ACHN (cell line): ENCODE measurements around the gene CALML3.

Source experiments
- DNase-seq: peaks from one replicate; pipeline ENCODE4 v3.0.0-alpha.2; 2015
- in situ Hi-C: cut with HindIII; loops from 2 replicates; pipeline ENCODE4 v1.10.0; 2017; ENCODE audit warnings: low sequenced_read_pairs, low pct_ligation_motif_present, low pct_unique_long_range_greater_than_20kb

The CALML3 gene

DNA sequence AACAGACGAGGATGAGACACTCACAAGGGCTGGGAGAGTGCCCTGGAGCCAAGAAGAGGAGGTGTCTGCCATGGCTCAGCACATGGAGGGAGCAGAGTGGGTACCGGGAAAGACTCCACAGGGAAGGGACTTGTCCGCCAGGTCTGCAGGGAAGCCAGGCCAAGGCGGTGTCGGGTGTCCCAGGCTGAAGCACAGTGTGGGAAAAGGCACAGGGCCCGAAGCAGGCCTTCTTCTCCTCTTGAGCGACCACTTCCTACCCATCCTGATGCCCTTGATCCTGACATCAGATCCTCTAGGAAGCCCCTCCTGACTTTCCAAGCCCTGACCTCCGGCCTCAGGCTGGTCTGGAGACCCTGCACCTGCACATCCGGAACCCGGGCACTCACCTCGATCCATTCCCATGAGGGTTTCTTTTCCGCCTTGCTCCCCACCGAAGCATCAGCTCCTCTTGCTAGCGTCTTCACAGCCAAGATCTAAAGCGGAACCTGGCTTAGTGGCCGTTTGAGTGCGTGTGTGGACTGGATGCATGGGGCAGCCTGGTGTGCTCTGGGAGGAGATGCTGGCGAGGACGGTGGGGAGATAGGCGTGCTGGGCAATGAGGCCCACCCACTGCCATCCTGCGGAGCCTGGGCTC lies 8.5 kb downstream of the CALML3 start:
- no peak for DNase-seq
- in situ Hi-C loops = no loop called here

DNA sequence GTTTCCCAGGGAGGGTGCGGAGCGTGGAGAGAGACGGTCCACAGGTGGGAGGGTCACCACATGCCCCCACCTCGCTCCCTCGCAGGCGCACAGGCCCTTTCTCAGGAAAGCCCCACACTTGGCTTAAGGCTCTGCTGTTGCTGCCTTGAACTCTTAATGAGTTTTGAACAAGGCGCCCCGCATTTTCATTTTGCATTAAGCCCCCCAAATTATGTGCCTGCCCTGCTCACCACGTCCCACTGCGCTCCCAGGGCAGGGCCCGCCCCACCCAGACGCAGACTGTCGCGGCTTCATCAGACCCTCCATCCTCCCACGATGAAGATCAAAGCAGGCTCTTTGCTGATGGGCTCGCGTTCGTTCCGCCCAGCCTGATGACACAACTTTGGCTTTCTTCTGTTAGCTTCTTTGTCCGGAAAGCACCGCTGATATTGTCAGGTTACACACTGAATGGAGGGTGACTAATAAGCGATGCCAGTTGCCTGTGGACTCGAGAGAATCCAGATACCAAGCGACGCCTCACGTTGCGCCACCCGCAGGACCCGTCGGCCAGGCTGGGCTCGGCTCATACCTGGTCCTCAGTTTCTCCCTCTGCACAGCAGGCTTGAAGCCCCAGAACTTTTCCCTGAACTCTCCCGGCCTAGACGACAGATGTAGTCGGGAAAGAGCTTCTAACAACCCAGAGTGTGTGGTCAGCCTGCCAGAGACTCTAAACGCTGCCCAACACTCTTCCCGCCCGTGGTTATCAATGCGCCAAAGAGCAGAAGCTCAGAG lies 9.5 kb downstream of the CALML3 start:
- in situ Hi-C loops = no loop called here
- DNase-seq = no peak

DNA sequence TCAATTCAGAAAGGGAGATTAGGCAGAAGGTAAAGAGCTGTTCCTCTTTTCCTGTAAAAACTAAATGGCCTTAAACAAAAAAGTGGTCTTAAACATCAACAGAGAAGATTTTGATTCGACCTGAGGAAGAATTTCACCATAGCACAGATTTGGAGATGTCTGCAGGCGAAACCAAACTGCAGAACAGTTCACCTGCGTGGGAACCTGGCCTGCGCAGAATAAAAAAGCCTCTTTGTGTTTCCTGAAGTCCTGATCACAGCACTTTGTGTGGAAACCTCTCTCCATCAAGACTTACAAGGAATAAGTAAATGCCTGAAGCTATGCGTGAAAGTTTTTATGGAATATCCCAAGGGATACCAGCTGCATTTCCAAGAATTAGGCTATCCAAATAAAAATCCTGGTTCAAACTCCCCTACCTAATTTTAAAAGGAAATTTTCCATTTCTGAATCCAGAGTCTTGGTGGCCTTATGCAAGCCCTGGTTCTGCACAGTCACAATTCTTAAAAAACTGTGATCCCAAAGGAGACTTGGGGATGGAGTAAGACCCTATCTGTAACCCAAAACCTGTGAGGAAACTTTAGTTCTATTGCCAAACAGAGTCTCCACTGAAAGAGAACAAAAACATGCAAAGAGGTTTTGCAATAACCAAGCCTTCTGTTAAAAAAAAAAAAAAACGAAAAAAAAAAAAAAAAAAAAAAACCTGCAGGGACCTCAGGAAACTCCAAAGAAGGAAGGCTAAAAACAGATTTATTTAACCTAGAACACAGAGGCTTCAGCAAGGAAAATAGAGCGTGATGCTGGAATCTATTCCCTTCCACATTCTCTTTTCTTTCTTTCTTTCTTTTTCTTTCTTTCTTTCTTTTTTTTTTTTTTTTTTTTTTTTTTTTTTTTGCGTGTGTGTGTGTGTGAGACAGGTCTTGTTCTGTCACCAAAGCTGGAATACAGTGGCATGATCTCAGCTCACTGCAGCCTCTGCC lies 10.4 kb downstream of the CALML3 start:
- no peak for DNase-seq

DNA sequence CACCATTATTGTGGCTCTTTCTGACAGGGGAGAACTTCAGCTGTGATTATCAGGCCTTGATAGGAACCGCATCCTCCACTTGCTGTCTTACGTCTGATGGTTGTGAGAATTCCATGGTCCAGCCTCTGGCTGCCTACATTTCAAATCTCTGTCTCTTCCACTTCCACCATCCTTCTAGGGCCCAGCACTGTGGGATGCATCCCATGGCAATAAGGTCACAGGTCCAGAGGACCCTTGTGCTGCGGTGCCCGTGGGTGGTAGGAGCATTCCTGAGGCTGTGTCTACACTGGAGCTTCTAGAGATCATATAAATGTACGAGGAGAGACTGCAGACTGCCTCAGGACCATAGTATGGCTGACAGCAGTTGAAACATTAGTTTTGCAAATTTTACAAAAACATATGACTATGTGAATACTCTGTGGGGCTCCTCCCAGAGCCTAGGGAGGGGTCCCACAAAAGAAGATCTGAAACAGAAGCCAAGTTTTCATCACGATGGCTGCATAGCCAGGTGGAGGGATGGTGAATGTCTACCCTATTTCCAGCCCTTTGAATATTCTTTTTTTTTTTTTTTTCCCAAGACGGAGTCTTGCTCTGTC lies 11.8 kb downstream of the CALML3 start:
- in situ Hi-C loops = no loop called here
- DNase-seq = no peak

More for the DNA sequence above, 10.4 kb downstream of the CALML3 start:
- in situ Hi-C loops = no loop called here

DNA sequence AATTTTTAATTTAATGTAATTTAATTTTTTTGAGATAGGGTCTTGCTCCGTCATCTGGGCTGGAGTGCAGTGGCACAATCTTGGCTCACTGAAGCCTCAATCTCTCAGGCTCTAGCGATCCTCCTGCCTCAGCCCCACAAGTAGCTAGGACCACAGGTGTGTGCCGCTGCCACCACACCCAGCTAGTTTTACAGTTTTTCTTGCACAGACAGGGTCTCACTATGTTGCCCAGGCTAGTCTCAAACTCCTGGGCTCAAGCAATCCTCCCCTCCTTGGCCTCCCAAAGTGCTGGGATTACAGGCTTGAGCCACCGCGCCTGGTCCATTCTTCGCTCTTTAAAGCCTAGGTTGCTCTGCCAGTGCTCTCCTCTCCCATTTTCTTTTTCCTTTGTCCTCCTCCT lies 12.9 kb downstream of the CALML3 start:
- no peak for DNase-seq
- in situ Hi-C loops = no loop called here

DNA sequence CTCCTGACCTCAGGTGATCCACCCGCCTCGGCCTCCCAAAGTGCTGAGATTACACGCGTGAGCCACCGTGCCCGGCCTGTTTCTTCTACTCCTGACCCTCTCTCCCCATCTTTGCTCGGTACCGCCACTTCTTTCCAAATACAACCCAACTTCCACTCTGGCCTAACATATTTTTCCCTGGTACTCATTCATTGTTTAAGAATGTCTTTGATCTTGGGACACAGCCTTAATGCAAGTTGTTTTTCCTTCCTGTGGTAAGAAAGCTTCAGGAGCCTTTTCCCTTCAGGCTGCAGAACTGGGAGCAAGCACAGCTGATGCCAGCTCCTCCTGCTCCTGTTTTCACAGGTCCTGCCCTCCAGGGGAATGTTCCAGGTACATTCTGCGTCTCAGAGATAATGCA lies 13.7 kb downstream of the CALML3 start:
- in situ Hi-C loops = no loop called here
- DNase-seq = no peak

DNA sequence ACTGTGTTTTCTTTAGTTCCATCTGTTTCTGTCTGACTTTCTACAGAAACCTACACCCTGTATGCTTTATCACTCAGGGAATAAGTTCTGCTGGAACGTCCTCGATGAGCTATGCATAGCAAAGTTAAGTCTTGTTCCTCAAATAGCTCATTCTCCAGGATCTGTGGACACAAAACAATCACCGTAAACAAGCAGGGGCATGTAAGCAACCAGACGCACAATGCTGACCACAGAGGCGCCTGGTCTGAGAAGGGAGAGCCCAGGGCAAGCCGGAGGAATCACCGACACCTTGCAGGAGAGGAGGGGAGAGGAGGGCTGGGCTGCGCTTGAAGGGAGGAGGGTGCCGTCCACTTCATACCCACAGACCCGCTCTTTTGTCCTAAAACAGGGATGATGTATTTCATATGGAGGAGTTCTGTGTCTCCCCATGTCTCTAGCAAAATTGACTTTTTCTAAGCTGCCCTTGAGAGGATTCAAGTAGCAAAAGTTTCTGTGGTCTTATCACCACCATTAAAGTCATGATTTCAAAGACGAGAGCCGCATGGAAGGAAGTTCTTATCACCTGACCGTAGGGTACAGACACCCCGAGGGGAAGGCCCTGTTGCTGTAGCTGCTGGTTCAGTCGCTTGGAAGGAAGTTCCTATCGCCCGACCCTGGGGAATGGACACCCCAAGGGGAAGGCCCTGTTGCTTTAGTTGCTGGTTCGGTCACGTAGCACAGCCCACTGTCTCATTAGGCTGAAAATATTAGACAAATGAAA lies 14.3 kb downstream of the CALML3 start:
- DNase-seq = no peak

DNA sequence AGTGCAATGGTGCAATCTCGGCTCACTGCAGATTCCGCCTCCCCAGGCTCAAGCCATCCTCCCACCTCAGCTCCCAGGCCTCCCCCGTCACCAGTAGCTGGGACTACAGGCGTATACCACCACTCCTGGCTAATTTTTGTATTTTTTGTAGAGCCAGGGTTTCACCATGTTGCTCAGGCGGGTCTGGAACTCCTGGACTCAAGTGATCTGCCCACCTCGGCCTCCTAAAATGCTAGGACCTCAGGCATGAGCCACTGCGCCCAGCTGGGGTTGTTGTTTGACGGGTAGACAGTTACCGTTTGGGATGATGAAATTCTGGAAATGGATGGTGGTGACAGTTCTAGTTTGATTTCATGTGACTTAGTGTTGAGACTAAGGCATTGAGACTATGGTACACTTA lies 15.3 kb downstream of the CALML3 start:
- in situ Hi-C loops = no loop called here
- DNase-seq = no peak

More for the DNA sequence above, 14.3 kb downstream of the CALML3 start:
- in situ Hi-C loops = no loop called here

DNA sequence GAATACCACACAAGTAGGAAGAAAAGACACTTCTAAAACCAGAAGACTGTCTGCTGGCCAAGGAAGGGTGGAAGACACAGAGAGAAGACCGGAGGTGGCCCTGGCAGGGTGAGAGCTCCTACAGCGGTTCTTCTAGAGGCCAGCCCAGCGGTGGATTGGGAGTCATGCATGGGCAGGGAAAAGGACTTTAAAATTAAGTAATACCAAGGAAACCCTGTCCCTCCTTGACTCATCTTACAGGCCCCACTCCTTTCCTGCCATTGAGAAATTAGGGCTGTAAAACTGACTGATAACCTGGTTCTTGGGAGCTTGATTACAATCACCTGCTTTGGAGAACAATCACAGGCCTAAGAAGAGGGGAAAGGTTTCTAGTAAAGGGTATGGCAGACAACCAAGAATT lies 16.1 kb downstream of the CALML3 start:
- in situ Hi-C loops = no loop called here
- no peak for DNase-seq

DNA sequence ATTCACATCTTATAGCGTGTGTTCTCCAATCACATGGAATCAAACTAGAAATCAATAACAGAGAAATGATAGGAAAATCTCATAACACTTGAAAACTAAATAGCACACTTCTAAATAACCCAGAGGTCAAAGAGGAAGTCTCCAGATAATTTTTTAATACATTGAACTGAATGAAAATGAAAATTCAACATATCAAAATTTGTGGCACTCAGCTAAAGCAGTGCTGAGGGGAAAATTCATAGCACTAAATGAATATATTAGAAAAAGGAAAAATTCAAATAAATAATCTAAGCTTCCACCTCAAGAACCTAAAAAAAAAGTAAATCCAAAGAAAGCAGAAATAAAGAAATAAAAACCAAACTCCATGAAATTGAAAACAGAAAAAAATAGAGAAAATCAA lies 17.3 kb downstream of the CALML3 start:
- in situ Hi-C loops = no loop called here
- no peak for DNase-seq

DNA sequence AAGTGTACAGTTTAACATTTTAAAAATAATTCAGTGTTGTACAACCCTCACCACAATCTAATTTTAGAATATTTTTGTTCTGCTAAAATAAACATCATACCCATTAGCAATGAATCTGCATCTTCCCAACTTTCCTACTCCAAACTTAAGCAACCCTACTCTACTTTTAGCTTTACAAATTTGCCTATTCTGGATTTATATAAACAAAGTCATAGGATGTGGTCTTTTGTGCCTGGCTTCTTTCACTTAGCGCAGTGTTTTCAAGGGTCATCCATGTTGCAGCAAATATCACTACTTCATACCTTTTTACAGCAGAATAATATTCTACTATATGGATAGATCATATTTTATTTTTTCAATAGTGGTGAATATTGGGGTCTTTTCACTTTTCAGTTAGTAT lies 18.9 kb downstream of the CALML3 start:
- in situ Hi-C loops = no loop called here
- DNase-seq = no peak

DNA sequence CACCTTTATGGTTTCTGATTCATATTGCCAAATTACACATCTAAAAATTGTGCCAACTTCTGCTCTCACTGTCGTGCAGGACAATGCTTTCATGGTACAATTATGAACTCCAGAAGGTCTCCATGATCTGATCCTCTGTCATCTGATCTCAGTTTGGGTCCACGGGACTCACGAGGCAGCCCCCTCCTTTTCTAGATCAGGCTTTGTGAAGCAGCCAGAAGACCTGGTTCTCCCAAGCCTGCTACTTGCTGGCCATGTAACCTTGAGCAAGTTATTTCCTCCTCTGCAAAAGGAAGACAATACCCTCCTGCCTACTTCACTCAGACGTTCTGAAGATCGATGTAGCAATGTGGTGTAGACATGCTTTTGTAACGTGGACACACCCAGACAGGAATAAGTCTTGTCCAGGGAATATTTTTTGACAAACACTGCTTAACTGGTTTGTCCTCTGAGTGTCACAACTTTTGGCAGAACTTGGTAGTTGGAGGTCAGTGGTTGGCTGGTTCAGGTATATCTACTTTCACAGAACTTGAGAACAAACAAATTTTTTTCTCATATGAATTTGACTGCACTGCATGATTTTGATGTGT lies 19.6 kb downstream of the CALML3 start:
- no peak for DNase-seq
- in situ Hi-C loops = no loop called here

DNA sequence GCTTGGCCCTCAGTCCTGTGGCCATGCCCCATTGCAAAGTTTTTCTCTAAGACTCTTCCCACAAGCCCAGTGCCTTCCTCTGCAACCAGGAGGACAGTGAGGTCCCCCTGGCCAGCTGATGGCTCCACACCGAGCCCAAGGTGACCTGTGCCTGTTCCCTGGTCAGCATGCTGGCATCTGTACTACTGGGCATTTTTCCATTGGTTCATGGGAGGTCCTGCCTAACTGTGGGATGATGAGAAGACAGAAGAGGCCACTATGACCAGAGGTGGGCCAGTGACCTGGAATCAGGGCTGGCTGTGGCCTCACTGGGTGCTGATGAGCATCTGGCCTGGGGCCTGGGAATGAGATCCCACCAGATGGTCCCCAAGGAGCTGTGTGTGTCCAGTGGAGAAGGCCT lies 20.2 kb downstream of the CALML3 start:
- no peak for DNase-seq
- in situ Hi-C loops = no loop called here

DNA sequence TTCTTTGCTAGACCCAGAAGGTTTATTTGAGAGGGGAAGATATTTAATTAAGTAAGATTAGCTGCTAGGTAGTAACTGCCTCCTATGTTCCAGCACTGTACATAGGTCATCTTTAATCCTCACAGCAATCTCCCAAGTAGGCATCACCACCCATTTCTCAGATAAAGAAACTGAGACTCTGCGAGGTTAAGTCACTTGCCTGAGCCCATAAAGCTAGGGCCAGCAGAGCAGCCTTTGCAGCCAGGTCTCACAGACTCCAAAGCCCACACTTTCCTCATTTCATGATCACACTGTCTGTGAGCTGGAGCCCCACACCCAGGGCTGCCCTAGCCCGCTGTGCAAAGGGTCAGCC lies 20.6 kb downstream of the CALML3 start:
- DNase-seq = no peak
- in situ Hi-C loops = no loop called here

DNA sequence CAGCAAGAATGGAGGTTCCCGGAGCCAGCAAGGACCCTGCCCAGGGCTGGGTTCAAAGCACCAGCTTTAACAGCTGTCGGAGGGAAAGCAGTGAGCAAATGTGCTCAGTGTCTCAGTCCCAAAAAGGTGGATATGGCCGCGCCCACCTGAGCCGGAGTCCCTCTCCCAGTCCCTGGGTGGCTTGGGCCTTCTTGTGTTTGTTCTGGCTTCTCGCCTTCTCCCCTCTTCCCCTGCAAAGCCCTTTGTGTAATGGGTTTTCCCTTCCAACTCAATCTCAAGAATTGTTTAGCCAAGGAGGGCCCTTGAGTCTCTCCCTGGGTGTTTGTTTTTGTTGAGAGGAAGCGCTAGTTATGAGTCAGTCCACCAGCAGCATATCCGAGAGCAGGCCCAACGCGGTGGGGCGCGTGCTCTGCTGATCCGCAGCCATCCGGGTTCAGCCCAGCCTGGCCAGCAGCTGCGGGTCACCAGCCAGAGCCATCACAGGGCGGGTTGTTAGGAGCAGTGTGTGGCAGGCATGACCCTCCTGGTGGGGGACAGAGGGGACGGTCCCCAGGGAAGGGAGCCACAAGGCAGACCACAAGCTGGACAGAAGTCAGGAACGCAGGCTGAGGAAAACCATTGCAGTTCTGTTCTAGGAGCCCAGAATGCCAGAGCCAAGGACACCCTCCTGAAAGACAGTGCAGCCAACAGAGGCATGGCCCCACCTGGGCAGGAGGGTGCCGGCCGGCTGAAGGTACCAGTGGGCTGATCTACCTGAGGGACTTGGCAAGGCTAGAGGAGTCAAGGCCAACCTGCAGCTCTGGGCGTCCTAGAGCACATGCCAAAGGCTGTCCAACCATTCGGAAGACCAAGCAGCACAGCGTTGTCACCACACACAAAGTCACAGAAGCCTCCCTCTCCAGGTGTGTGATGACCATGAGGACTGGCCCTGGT lies 21.3 kb downstream of the CALML3 start:
- in situ Hi-C loops = no loop called here
- DNase-seq = peak; percentile 54

DNA sequence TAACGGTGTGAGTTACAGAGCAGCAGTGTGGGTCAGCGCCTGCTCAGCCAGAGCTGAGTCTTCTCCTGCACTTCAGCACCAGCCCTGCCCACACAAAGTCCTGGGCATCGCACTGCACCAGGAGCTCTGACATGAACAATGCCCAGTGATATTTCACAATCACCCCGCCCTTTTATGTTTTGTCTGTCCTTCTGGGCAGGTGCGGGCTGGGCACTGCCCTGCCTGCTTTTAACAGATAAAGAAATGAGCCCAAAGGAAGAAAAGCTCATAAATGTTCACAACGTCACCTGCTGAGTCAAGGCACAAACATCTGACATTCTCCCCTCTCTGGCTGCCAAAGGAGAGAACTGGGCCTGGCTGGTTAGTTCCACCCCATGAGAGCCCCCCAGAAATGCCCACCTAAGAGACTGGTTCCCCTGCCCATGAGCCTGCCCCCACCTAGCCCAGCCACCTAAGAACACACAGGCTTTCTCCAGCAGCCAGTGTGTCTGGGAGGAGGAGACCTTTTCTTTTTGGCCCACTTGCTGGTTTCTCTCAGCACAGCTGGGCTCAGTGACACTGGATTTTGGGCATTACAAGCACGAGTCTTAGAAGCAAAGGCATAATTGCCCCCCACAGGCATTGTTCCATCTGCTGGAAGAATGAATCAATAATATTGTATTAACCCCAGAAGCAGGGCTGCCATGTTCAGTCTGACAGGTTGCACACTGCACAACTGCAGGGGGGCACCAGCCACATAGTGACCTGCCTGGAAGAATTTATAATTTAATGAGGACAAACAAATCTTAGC lies 22.3 kb downstream of the CALML3 start:
- peak; percentile 44 for DNase-seq
- in situ Hi-C loops = no loop called here

DNA sequence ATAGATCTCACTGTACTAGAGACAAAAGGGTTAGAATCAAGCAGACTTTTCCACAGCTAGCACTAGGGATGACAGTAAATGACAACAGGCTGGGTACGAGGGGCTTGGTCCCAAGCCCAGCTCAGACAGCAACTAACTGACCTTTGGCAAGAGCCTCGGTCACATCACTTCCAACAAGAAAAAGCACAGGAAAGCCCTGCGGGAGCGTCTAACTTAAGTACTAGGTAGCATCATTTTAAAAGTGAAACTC lies 22.8 kb downstream of the CALML3 start:
- peak; percentile 22 for DNase-seq
- in situ Hi-C loops = no loop called here
